ENCODE data around the gene ADAMTS9.
"Not testable (repeated sequence)": the region's sequence is repeated elsewhere in the genome, so short reads cannot be mapped to it uniquely, and the experiment has no call there.

Gene ADAMTS9

DNA sequence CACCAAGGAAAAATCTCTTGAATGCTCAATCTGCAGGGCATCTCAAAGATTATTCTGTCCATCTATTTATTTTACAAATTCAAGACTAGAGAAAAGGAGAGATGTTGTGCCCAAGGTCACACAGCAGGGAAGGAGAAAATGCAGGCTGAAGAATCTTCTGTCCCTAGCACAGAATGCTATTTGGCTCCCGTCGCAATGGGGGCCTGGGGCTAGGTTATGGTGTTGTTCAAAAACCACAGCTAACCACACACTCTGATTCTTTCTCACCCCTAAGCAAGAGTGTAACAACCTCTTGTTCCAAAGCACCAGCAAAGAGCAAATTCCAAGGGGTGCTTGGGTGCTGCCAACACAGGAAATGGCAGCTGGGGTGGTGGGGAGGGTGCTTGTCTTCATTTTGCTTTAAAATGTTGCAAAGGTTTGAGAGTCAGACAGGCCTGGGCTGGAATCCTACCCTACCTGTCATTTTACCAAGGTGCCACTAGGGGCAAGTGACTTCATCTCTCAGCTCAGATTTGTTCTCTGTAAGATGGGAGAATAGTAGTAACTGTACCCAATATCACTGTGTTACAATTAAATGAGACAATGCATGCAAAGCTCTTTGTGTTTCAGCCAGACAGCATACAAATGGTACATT is 112.5 kb downstream of the ADAMTS9 start:
- DNase-seq (ENCODE audit: low spot score): no peak

- no peak for DNase-seq (ENCODE audit: low spot score)
These were observed 113.6 kb downstream of the ADAMTS9 start for GRCh38 chr3:64574194-64574593.

DNA sequence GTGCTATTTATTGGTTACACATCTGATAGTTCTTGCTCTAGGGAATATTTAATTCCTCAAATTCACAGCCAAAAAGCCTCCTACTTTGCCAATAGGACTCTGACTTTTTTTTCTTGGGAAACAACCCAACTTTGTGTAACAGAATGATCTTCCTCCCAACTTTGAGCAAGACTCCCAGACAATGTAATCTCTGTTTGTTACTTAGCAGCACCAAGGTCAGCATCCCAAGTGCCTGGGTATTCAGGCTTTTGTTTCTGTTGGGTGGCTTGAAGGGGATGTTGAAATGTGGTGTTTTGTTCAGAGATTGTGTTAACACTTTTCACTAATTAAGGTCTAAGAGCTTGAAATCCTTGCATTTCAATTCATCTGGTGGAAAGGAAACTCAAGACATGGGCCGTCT is 115.8 kb downstream of the ADAMTS9 start:
- no peak for DNase-seq (ENCODE audit: low spot score)

- DNase-seq (ENCODE audit: low spot score): no peak
These were observed 118.8 kb downstream of the ADAMTS9 start for GRCh38 chr3:64568895-64569517.

- no peak for DNase-seq (ENCODE audit: low spot score)
These were observed 120.9 kb downstream of the ADAMTS9 start for GRCh38 chr3:64566859-64567258.

DNA sequence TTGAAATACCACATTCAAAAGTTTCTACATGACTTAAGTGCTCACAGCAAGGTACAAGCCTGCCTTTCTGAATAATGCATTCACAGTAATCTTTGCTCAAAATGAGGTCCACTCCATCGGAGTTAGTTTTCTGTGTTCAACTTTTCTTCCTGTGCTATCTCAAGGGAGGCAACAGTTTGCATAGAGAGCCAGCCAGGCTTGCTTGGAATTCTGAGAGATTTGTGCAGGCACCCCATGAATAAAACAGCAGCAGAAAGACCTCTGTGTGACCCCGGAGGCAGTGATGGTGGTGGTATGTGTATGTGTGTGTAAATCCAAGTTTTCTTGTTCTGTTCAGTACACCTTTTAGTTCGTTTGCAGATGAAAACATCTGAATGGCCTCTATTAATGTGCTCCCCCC is 124.0 kb downstream of the ADAMTS9 start:
- no peak for DNase-seq (ENCODE audit: low spot score)

- no peak for DNase-seq (ENCODE audit: low spot score)
These were observed 125.9 kb downstream of the ADAMTS9 start for GRCh38 chr3:64561868-64562267.

DNA sequence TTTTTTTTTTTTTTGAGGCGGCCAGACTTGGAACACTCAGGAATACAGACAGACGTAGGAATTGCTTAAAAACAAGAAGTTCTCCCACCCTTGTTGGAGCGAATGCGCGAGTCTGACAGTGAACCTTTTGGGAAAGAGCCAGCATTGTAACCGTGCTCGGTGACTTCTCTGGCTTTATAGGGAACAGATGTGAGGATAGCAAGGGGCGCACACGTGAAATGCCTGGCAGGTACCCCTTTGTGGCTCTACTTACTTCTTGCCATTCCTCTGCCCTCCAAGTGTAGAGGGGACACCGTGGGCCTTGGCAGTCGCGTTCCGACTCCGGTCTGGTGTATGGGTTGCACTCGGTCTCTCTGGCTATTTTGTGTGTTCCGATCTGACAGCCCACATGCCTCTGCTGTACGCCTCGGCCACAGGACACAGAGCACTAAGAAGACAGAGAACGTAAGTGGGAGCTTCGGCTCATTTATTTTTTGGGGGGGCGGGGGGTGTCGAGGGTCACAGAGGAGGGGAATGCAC is 126.4 kb downstream of the ADAMTS9 start:
- no peak for DNase-seq (ENCODE audit: low spot score)

- no peak for DNase-seq (ENCODE audit: low spot score)
These were observed 127.0 kb downstream of the ADAMTS9 start for GRCh38 chr3:64560791-64561190.

- DNase-seq (ENCODE audit: low spot score): no peak
These were observed 128.2 kb downstream of the ADAMTS9 start for GRCh38 chr3:64559588-64559987.

DNA sequence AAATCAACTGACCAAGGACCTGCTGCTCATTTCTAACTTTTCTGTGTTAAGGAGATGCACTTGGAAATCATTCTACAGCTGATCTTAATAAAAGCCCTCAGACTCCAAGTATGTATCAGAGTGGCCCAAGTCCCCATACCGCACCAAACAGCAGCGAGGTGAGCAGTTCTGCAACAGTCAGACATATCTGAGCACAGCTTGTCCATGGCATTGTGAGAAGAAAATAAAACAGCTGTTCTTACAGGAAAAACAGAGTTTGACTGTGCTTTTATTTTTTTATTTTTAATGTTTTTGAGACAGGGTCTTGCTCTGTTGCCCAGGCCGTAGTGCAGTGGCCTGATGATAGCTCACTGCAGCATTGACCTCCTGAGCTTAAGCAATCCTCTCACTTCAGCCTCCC is 131.8 kb downstream of the ADAMTS9 start:
- no peak for DNase-seq (ENCODE audit: low spot score)

GRCh38 chr3:64555351-64555750 is 132.4 kb downstream of the ADAMTS9 start:
- DNase-seq (ENCODE audit: low spot score): no peak

GRCh38 chr3:64554096-64554920 is 133.5 kb downstream of the ADAMTS9 start:
- DNase-seq (ENCODE audit: low spot score): no peak

- no peak for DNase-seq (ENCODE audit: low spot score)
These were observed 134.8 kb downstream of the ADAMTS9 start for GRCh38 chr3:64552966-64553365.

GRCh38 chr3:64552160-64552559 is 135.6 kb downstream of the ADAMTS9 start:
- DNase-seq (ENCODE audit: low spot score): no peak

GRCh38 chr3:64551697-64552096 is 136.1 kb downstream of the ADAMTS9 start:
- no peak for DNase-seq (ENCODE audit: low spot score)

GRCh38 chr3:64550745-64551144 is 137.1 kb downstream of the ADAMTS9 start:
- no peak for DNase-seq (ENCODE audit: low spot score)

- no peak for DNase-seq (ENCODE audit: low spot score)
These were observed 137.9 kb downstream of the ADAMTS9 start for GRCh38 chr3:64549869-64550268.

DNA sequence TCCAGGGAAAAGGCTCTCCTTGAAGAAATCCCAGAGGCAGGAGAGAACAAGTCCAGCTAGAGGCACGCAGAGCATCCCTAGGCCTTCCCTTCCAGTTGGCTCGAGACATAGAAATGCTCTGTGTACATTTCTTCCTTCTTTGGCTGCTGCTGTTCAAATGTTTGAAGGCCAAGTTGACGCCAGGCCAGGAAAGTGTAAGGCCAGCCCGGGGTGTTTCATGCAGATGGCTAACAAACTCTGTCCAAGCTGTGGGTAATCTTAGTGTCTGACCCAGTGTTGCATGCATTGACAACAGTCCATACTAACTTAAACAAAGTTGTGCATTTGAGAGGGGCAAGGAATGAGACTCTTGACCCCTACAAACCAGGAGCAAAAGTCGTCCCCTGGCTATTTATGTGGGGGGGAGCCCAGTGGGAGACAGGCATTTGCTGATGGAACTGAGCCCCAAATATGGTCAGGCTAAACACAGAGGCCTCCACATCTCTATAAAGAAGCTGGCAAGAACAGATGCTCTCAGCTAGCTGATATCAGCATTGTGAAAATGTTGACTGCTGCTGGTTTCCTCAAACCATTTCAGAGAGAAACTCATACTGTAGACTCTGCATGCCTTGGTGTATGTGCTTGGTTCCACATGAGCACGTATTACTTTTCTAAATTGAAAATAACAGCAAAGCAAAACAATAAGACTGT is 139.5 kb downstream of the ADAMTS9 start:
- DNase-seq (ENCODE audit: low spot score): no peak

- no peak for DNase-seq (ENCODE audit: low spot score)
These were observed 140.9 kb downstream of the ADAMTS9 start for GRCh38 chr3:64546856-64547255.

DNA sequence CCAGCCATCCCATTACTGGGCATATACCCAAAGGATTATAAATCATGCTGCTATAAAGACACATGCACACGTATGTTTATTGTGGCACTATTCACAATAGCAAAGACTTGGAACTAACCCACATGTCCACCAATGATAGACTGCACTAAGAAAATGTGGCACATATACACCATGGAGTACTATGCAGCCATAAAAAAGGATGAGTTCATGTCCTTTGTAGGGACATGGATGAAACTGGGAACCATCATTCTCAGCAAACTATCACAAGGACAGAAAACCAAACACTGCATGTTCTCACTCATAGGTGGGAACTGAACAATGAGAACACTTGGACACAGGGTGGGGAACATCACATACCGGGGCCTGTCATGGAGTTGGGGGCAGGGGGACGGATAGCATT is 142.6 kb downstream of the ADAMTS9 start:
- DNase-seq (ENCODE audit: low spot score): not testable (repeated sequence)

- DNase-seq (ENCODE audit: low spot score): no peak
These were observed 146.0 kb downstream of the ADAMTS9 start for GRCh38 chr3:64541803-64542202.
